GM12872 (cell line): ENCODE results near the gene LLGL2.

ENCODE experiments used
- CTCF ChIP-seq: IDR thresholded peaks from 3 replicates; pipeline ENCODE4 v1.5.1; 2011; ENCODE audit warnings: low read depth, mild to moderate bottlenecking, low read length, moderate library complexity; ENCODE audit not compliant: insufficient read depth

The LLGL2 gene

GRCh38 chr17:75488693-75489510 is 36.6 kb upstream of the LLGL2 start:
- no peak for TF ChIP-seq CTCF

- no peak for TF ChIP-seq CTCF
Observed at GRCh38 chr17:75489511-75489955, 36.0 kb upstream of the LLGL2 start.

GRCh38 chr17:75490173-75490743 is 35.2 kb upstream of the LLGL2 start:
- TF ChIP-seq CTCF: no peak

GRCh38 chr17:75490953-75491649 is 34.4 kb upstream of the LLGL2 start:
- TF ChIP-seq CTCF: no peak

- no peak for TF ChIP-seq CTCF
Observed at GRCh38 chr17:75491680-75492079, 33.8 kb upstream of the LLGL2 start.

GRCh38 chr17:75492555-75493168 is 32.8 kb upstream of the LLGL2 start:
- TF ChIP-seq CTCF: no peak
